SJSA1 (cell line): Measurements from ENCODE around the gene FAM229B. TPM values are rescaled to one million over a fixed set of nuclear protein-coding genes. Genes with fewer than 3 reads are reported as not detected.
"Not testable (repeated sequence)": the region's sequence is repeated elsewhere in the genome, so short reads cannot be mapped to it uniquely, and the experiment has no call there.

Experiments
- DNase-seq, 2 experiments: peaks; one replicate each; pipeline ENCODE4 v3.0.0-alpha.2; 2015 to 2020; ENCODE audit warnings: low spot score in 2 of 2, low read depth in 1 of 2
- H3K27ac ChIP-seq: fragments of 250-450 bp; sonication (Bioruptor Pico); 2 replicates; pipeline ENCODE4 v1.5.1; 2020; ENCODE audit warnings: mild to moderate bottlenecking, moderate library complexity
- H3K27me3 ChIP-seq: fragments of 250-450 bp; sonication (Bioruptor Pico); replicated peaks from 2 replicates; pipeline ENCODE4 v1.5.1; 2020; ENCODE audit warnings: mild to moderate bottlenecking, moderate library complexity
- H3K36me3 ChIP-seq: fragments of 250-450 bp; sonication (Bioruptor Pico); 2 replicates; pipeline ENCODE4 v1.5.1; 2020; ENCODE audit warnings: mild to moderate bottlenecking
- H3K4me1 ChIP-seq: fragments of 250-450 bp; sonication (Bioruptor Pico); replicated peaks from 2 replicates; pipeline ENCODE4 v1.6.1; 2021; ENCODE audit warnings: mild to moderate bottlenecking
- H3K4me3 ChIP-seq: fragments of 250-450 bp; sonication (Bioruptor Pico); 2 replicates; pipeline ENCODE4 v1.5.1; 2020; ENCODE audit warnings: mild to moderate bottlenecking
- H3K9me3 ChIP-seq: fragments of 250-450 bp; sonication (Bioruptor Pico); replicated peaks from 2 replicates; pipeline ENCODE4 v1.5.1; 2020; ENCODE audit warnings: mild to moderate bottlenecking
- total RNA-seq: library from RNA; depleted of rRNA; stranded (reverse); fragments of >200 nt; shearing (Covaris generic); gene quantifications from 2 replicates; pipeline ENCODE4 v1.2.3, GENCODE V29; 2014

Gene FAM229B
- total RNA-seq, 1 experiment from 2014 or later: 13.0 TPM

DNA sequence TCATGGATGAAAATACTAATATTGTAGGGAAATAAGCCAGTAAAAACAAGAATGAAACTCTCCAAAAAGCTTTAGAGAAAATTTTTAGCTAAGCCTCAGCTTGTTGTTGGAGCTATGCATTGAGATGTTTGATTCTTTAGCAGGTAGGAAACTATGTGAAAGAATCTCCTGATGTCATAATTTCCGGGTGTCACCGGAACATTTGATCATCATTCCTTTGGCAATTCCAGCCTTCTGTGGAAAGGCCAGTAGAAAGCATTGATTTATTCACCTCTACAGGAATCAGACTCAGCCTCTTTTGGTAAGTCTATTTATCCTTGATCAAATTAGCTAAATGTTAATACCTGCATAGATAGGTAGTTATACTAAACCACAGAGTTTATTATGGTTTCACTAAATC lies 9.5 kb downstream of the FAM229B start:
- Histone ChIP-seq H3K9me3 (no peaks in the 10 kb centered on the region), H3K36me3 (no peaks in the 10 kb centered on the region), H3K4me1 (no peaks in the 10 kb centered on the region), H3K27ac (no peak overlapping the region), H3K4me3 (no peak overlapping the region), H3K27me3 (no peaks in the 10 kb centered on the region)
- DNase-seq: no peak

DNA sequence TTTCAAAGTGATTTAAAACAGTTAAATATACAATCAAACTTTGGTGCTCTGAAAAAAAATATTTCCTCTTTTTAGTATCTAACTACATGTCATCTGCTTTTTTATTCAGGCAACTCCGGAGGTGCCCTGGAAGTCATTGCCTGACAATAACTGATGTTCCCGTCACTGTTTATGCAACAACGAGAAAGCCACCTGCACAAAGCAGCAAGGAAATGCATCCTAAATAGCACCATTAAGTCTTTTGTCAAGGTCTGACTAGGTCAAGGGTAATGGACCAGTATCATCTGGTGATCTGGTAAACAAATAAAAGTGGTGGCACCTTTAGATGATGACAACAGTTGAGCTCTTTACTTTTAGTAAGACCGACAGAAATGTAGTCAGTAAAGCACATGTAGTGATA lies 13.2 kb downstream of the FAM229B start:
- H3K36me3 ChIP-seq: no peaks in the 10 kb centered on the region
- no peak for DNase-seq
- no peak overlapping the region for H3K4me3 ChIP-seq
- no peaks in the 10 kb centered on the region for H3K4me1 ChIP-seq
- no peaks in the 10 kb centered on the region for H3K27me3 ChIP-seq
- no peaks in the 10 kb centered on the region for H3K9me3 ChIP-seq
- no peak overlapping the region for H3K27ac ChIP-seq

GRCh38 chr6:112106026-112106425 lies 18.6 kb downstream of the FAM229B start:
- H3K27ac ChIP-seq, H3K4me3 ChIP-seq, H3K36me3 ChIP-seq, H3K27me3 ChIP-seq, H3K9me3 ChIP-seq, H3K4me1 ChIP-seq, DNase-seq: not testable (repeated sequence)

GRCh38 chr6:112106562-112106961 lies 19.2 kb downstream of the FAM229B start:
- H3K9me3 ChIP-seq: no peaks in the 10 kb centered on the region
- H3K4me3 ChIP-seq: no peak overlapping the region
- no peaks in the 10 kb centered on the region for H3K4me1 ChIP-seq
- H3K27me3 ChIP-seq: no peaks in the 10 kb centered on the region
- no peak for DNase-seq
- H3K36me3 ChIP-seq: no peaks in the 10 kb centered on the region
- H3K27ac ChIP-seq: no peak overlapping the region

GRCh38 chr6:112109262-112109661 lies 21.9 kb downstream of the FAM229B start:
- no peaks in the 10 kb centered on the region for H3K27me3 ChIP-seq
- no peak for DNase-seq
- no peaks in the 10 kb centered on the region for H3K36me3 ChIP-seq
- H3K27ac ChIP-seq: no peak overlapping the region
- H3K4me3 ChIP-seq: no peak overlapping the region
- peaks cover 6% of the 10 kb centered on the region for H3K4me1 ChIP-seq
- 0 out of 2 replicates have a peak, but pooled peaks cover 3% of the 10 kb centered on the region for H3K9me3 ChIP-seq

GRCh38 chr6:112113431-112113830 lies 26.0 kb downstream of the FAM229B start:
- no peaks in the 10 kb centered on the region for H3K36me3 ChIP-seq
- DNase-seq: no peak
- no peak overlapping the region for H3K27ac ChIP-seq
- 0 out of 2 replicates have a peak, but pooled peaks cover 3% of the 10 kb centered on the region for H3K9me3 ChIP-seq
- H3K4me3 ChIP-seq: no peak overlapping the region
- no peaks in the 10 kb centered on the region for H3K27me3 ChIP-seq
- peaks cover 13% of the 10 kb centered on the region for H3K4me1 ChIP-seq

GRCh38 chr6:112113918-112114317 lies 26.5 kb downstream of the FAM229B start:
- H3K36me3 ChIP-seq: no peaks in the 10 kb centered on the region
- H3K27ac ChIP-seq: no peak overlapping the region
- no peak for DNase-seq
- no peak overlapping the region for H3K4me3 ChIP-seq
- H3K27me3 ChIP-seq: no peaks in the 10 kb centered on the region
- H3K9me3 ChIP-seq: 0 out of 2 replicates have a peak, but pooled peaks cover 3% of the 10 kb centered on the region
- peaks cover 13% of the 10 kb centered on the region for H3K4me1 ChIP-seq

GRCh38 chr6:112114577-112115223 lies 27.3 kb downstream of the FAM229B start:
- Histone ChIP-seq H3K27me3 (no peaks in the 10 kb centered on the region), H3K9me3 (0 out of 2 replicates have a peak, but pooled peaks cover 3% of the 10 kb centered on the region), H3K27ac (no peak overlapping the region), H3K4me1 (peaks cover 13% of the 10 kb centered on the region), H3K36me3 (no peaks in the 10 kb centered on the region), H3K4me3 (no peak overlapping the region)
- DNase-seq: no peak

- Histone ChIP-seq H3K4me3 (no peak overlapping the region), H3K4me1 (peaks cover 13% of the 10 kb centered on the region), H3K27ac (no peak overlapping the region), H3K36me3 (no peaks in the 10 kb centered on the region), H3K27me3 (no peaks in the 10 kb centered on the region), H3K9me3 (0 out of 2 replicates have a peak, but pooled peaks cover 3% of the 10 kb centered on the region)
- DNase-seq: no peak
Measured at GRCh38 chr6:112116221-112116620, 28.8 kb downstream of the FAM229B start.

GRCh38 chr6:112117554-112117953 lies 30.2 kb downstream of the FAM229B start:
- DNase-seq: no peak
- peaks cover 13% of the 10 kb centered on the region for H3K4me1 ChIP-seq
- no peaks in the 10 kb centered on the region for H3K36me3 ChIP-seq
- H3K4me3 ChIP-seq: no peak overlapping the region
- no peaks in the 10 kb centered on the region for H3K27me3 ChIP-seq
- 0 out of 2 replicates have a peak, but pooled peaks cover 3% of the 10 kb centered on the region for H3K9me3 ChIP-seq
- H3K27ac ChIP-seq: no peak overlapping the region

DNA sequence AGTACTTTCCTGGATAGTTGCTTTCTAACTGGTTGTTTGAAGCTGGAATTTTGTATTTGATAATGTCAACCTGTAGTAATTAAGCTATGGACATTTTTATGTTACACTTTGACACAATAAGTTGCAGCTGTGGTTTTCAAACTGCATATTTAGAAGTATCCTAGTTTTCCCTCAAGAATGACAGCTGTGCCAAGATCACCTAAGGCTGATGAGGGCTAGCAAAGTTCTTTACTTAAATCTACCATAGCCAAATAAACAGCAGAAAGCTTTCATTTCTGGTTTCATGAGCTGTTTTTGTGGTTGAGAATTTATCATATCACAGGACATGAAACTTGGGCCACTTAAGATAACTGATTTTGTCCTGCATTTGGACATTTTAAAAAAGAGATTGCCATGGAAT lies 30.6 kb downstream of the FAM229B start:
- Histone ChIP-seq H3K36me3 (no peaks in the 10 kb centered on the region), H3K4me1 (peaks cover 13% of the 10 kb centered on the region), H3K4me3 (no peak overlapping the region), H3K9me3 (0 out of 2 replicates have a peak, but pooled peaks cover 3% of the 10 kb centered on the region), H3K27me3 (no peaks in the 10 kb centered on the region), H3K27ac (no peak overlapping the region)
- DNase-seq: no peak

GRCh38 chr6:112122756-112123155 lies 35.4 kb downstream of the FAM229B start:
- Histone ChIP-seq H3K4me3 (no peak overlapping the region), H3K36me3 (no peaks in the 10 kb centered on the region), H3K4me1 (peaks cover 2% of the 10 kb centered on the region), H3K27me3 (no peaks in the 10 kb centered on the region), H3K27ac (no peak overlapping the region), H3K9me3 (no peaks in the 10 kb centered on the region)
- no peak for DNase-seq

DNA sequence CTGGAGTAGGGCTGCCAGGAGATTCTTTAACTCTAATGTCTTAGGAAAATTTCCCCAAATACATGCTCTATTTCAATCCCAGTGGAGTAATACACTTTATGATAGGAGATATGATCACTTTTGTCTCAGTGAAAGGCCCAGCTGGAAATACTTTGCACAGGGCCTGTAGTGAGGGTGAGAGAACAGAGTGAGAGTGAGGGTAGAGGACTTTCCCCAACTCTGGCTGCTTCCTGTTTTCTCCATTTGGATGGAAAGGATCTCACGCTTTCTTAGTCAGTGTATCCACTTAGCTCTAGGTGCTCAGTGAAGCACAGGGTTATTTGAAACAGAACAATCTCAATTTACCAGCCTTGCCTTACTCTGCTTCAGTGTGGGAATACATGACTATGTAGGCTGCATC lies 36.6 kb downstream of the FAM229B start:
- H3K9me3 ChIP-seq: no peaks in the 10 kb centered on the region
- no peaks in the 10 kb centered on the region for H3K27me3 ChIP-seq
- H3K36me3 ChIP-seq: no peaks in the 10 kb centered on the region
- no peak overlapping the region for H3K4me3 ChIP-seq
- DNase-seq: no peak
- no peaks in the 10 kb centered on the region for H3K4me1 ChIP-seq
- no peak overlapping the region for H3K27ac ChIP-seq

GRCh38 chr6:112128208-112128607 lies 40.8 kb downstream of the FAM229B start:
- Histone ChIP-seq H3K9me3 (no peaks in the 10 kb centered on the region), H3K27ac (no peak overlapping the region), H3K27me3 (no peaks in the 10 kb centered on the region), H3K4me1 (no peaks in the 10 kb centered on the region), H3K36me3 (no peaks in the 10 kb centered on the region), H3K4me3 (no peak overlapping the region)
- no peak for DNase-seq

- Histone ChIP-seq H3K4me1 (no peaks in the 10 kb centered on the region), H3K9me3 (no peaks in the 10 kb centered on the region), H3K4me3 (no peak overlapping the region), H3K27ac (no peak overlapping the region), H3K27me3 (no peaks in the 10 kb centered on the region), H3K36me3 (no peaks in the 10 kb centered on the region)
- DNase-seq: no peak
Measured at GRCh38 chr6:112130878-112131277, 43.5 kb downstream of the FAM229B start.
